ENCODE measurements around the gene KIAA0753. TPM values are rescaled to one million over a fixed set of nuclear protein-coding genes. Genes with fewer than 3 reads are reported as not detected.
A peak's percentile ranks its signal among the peaks of the same experiment; 100 is the strongest.
"Not testable (repeated sequence)": the region's sequence is repeated elsewhere in the genome, so short reads cannot be mapped to it uniquely, and the experiment has no call there.

Gene KIAA0753
- polyA plus RNA-seq, 1 donor = 43.7 TPM

GRCh38 chr17:6669479-6670212 lies 29.1 kb upstream of the KIAA0753 start:
- DNase-seq = no peak

- DNase-seq = no peak
Measured at GRCh38 chr17:6668727-6669425, 28.4 kb upstream of the KIAA0753 start.

GRCh38 chr17:6668219-6668618 lies 27.7 kb upstream of the KIAA0753 start:
- DNase-seq = no peak

GRCh38 chr17:6667516-6667915 lies 27.0 kb upstream of the KIAA0753 start:
- no peak for DNase-seq

DNA sequence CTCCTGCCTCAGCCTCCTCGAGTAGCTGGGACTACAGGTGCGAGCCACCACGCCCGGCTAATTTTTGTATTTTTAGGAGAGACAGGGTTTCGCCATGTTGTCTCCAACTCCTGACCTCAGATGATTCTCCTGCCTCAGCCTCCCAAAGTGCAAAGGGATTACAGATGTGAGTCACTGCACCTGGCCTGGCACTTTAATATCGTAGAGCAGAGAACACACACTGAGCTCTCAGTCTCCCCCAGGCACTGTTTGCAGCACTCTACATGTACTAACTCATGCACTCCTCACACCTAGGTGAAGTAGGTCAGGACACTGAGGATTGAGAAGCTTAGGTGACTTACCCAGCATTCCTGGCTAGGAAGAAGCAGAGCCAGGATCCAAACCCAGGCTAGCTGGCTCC lies 26.0 kb upstream of the KIAA0753 start:
- no peak for DNase-seq

DNA sequence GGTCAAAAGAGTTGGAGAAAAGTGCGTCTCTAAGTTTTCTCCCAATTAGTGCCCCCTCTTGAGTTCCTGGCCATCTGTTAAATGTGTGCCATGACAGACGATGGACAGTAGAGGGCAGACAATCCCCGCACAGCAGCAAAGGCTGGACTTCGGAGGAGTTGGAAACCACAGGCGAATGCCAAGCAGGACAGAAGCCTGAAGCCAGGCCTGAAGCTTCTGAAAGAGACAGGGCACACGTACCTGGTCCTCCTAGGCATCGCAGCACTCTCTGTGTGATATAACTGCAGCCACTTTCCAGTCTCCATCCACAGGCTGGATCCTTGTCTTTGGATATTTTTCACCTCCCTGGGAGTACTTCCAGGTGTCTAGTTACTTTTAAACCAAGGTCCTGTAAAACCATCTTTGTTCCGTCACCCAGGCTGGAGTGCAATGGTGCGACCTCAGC lies 25.6 kb upstream of the KIAA0753 start:
- peak; percentile 77 for DNase-seq

DNA sequence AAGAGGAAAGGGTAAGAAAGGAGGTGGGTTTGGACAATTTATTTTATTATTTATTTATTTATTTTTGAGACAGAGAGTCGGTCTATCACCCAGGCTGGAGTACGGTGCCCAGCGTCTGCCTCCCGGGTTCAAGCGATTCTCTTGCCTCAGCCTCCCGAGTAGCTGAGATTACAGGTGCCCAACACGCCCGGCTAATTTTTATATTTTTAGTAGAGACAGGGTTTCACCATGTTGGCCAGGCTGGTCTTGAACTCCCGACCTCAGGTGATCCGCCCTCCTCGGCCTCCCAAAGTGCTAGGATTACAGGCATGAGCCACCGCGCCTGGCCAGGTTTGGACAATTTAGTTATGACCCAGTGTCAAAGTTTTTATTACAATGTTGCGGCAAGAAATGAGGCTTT lies 22.7 kb upstream of the KIAA0753 start:
- not testable (repeated sequence) for DNase-seq

GRCh38 chr17:6661464-6661848 lies 20.9 kb upstream of the KIAA0753 start:
- DNase-seq = no peak

GRCh38 chr17:6660805-6661463 lies 20.4 kb upstream of the KIAA0753 start:
- DNase-seq = no peak

DNA sequence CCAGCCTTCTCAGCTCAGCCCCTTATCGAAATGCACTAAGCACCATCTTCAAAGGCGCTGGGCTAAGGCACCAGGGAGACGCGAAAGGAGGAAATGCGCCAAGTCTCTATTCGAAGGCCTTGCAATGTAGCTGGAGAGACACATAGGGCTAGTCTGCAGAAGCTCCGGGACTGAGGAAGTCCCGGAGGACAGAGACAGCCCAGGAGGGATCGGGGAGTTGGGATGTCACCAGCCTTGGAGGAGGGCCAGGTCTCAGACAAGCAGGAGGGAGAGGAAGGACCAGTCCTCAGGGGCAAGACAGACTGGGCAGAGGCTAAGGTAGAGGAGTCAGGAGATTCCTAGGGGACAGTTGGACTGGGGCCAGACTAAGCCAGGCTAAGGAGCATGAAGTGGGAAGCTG lies 19.6 kb upstream of the KIAA0753 start:
- DNase-seq = no peak

DNA sequence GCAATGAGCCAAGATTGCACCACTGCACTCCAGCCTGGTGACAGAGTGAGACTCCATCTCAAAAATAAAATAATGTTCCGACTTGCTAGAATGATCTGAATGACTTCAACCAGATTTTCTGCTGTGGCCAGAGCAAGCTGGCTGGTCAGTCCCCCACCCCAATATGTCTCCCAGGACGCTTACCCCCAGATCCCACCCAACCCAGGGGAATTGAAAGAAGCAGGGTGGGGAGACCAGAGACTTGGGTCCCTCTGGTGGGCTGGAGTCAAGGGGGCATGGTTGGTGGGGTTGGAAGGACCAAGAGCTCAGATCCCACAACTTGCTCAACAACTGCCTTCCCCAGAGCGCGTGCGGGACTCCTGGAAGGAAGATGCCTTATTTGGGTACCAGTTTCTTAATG lies 17.9 kb upstream of the KIAA0753 start:
- DNase-seq = not testable (repeated sequence)

- no peak for DNase-seq
Measured at GRCh38 chr17:6657633-6658287, 17.2 kb upstream of the KIAA0753 start.

DNA sequence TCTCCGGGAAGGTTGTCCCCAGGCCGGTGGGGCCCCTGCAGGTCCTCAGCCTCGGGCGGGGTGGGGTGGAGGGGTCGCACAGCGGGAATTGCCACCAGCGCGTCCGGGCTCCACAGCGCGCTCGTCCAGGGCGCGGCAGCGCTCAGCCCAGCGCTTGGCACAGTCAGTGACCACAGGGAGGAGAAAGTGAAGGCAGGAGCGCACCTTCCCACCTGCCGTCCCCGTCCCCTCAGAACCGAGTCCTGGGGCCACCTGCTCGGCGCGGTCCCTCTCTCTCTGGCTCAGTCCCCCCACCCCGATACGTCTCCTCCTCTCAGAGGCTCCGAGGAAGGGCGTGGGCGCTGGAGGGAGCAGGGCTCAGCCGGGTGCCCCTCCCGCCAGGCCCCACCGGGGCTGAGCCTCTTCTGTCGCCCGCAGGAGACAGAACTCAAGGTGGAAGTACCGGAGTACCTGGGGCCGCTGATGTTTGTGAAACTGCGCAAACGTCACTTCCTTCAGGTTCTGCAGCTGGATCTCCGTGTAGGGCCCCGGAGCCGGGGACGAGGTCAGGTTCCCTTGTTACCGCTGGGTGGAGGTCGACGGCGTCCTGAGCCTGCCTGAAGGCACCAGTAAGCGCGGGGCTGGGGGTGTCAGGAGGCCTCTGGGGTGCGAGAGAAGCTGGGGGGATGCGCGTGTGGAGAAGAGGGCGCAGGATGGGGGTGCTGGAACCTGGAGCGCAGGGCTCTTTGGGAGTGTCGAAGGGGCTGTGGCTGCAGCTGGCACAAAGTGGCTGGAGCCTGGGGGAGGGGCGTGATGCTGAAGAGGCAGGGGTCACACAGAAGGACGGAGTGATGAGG lies 16.5 kb upstream of the KIAA0753 start:
- not testable (repeated sequence) for DNase-seq

DNA sequence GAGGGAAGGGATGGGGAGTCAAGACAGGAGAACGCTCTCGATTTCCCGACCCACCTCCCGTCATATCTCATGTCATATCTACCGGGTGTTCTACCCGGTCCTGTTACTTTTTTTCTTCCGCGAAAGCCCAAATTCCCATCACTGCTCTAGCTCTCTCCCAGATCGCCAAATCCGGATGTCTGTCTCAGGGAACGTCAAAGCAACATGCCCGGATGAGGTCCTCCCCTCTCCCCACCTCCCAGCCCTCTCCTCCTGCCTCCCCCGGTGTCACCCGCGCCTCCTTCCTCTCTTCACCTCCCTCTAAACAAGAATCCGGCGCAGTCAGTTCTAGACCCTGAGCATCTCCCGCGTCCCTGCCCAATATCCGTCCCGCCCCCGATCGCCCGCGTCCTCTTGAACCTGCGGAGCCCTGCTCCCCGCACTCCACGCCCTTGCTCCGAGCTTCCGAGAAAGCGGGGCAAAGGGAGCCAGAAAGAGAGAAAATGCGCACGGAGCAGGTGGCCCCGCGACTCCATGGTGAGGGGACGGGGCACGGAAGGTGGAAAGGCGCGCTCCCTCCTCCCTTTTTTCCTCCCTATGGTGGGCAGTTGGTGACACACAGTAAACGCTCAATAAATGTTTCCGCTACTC lies 15.3 kb upstream of the KIAA0753 start:
- DNase-seq = not testable (repeated sequence)

DNA sequence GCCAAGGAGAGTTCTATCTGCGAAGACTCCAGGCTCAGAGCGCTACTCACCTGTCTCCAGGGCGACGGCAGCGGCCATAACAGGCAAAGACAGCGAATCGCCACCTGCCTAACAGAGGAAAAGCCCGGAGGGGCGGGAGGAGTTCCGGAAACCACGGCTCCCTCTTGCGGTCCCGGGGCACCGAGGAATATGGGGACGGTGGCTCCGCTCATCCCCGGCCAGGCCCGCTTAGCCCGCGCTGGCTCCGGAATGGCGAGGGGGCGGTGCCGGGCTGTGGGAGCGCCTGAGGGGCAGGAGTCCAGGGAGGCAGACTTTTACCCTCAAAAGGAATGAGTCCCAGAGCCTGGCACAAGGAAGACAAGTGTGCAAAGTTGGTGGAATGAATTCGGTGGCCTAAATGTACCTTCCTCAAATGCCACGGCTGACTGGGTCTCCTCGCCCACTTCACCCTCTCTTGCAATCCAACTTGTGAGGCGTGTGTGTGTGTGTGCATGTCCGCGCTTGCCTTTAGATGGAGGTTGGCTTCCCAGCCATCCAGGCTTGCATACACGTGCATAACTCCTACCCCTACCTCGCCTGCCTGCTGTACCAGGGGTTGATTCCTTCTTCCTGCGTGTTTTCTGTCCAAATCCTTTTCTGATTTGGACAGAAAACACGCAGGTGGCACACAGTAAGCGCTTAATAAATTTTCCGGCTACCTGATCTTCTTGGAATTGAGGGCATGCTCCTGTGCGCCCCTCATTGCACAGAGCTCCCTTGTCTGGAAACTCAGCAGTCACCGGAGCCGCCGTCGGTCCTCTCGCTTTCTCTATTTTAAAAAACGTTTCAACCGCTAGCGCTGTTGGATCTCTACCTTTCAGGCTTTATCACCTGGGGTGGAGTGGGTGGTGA lies 14.6 kb upstream of the KIAA0753 start:
- DNase-seq = no peak

GRCh38 chr17:6651919-6652452 lies 11.5 kb upstream of the KIAA0753 start:
- peak; percentile 43 for DNase-seq

DNA sequence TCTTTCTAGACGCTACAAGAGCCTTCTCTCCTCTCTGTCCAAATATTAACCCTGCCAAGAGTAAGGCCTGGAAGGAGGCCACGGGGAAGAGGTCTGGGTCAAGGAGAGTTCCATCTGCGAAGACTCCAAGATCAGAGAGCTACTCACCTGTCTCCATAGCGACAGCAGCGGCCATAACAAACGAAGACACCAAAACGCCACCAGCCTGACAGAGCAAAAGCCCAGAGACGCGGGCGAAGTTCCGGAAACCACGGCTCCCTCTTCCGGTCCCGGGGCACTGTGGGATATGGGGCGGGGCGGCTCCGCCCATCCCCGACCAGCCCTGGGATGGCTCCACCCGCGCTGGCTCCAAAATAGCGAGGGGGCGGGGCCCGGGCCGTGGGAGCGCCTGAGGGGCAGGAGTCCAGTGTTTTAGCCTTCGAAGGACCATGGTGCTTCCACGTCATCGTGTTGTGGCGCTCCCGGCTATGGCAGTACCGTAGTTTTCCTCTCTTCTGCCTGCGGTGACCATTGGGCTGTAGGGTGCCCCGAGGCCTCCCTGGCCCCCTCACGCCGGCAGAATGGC lies 10.9 kb upstream of the KIAA0753 start, which contains the start of the genes C17orf100 and MED31:
Gene C17orf100, plus strand, starts transcription at position 409 of the 565 bp plus-strand sequence. Its CDS starts 152 bp downstream, at position 561.
Gene MED31, minus strand, starts transcription at position 252 of the 565 bp plus-strand sequence. Its CDS starts 77 bp downstream, at position 175.
- DNase-seq = peak; percentile 92

DNA sequence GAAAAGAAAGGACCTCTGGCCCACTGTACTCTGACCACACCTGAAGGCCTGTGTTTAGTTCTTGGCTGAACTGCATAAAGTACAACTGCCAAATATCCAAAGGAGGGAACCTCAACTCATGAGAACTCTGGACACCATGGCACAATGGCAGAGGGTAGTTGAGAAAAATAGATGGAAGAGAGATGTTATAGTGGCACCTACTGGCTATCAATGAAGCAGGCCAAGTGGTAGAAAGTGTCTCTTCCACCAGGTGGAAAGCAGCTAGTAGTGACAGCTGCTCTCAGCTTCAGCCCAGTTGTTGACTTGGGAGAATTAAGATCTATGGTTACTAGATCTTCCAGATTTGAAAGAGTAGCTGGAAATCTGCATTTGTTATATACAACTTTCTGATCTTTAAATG lies 7.7 kb upstream of the KIAA0753 start:
- no peak for DNase-seq

All from left kidney (tissue), 2 donors.